Endothelial cell of umbilical vein (primary cell): Measurements from ENCODE around the gene SULT1A3. TPM values are rescaled to one million over a fixed set of nuclear protein-coding genes. Genes with fewer than 3 reads are reported as not detected.

Experiments used
- BruUV-seq: library from RNA; stranded (reverse); fragments of 400-500 nt; replicated peaks from 2 replicates; lab custom pipeline; 2021; lab: Mats Ljungman, UMichigan
- CTCF ChIA-PET: fragments of 300-600, 350-600 bp; sonication (Branson Sonifier 250); formaldehyde crosslinking; loops from one replicate; lab custom pipeline; 2021; ENCODE audit warnings: antibody characterized with exemption, inconsistent platforms; lab: Charles Lee
- POLR2A ChIA-PET: fragments of 300-600, 350-600 bp; sonication (Branson Sonifier 250); formaldehyde crosslinking; loops from one replicate; lab custom pipeline; 2021; ENCODE audit warnings: antibody characterized with exemption, inconsistent platforms; lab: Charles Lee
- DNase-seq: peaks from one replicate; pipeline ENCODE4 v3.0.0-alpha.2; 2011; ENCODE audit warnings: low read depth, low spot score
- FAIRE-seq: peaks from 2 replicates; lab custom pipeline; 2011; peaks lifted over from hg19 to GRCh38; lab: Jason Lieb, UNC
- H2AFZ ChIP-seq: 2 replicates; pipeline ENCODE4 v1.6.0; 2012; ENCODE audit warnings: low read depth, low read length, control low read depth, inconsistent platforms
- H3K27ac ChIP-seq: 2 replicates; pipeline ENCODE4 v1.5.1; 2011; ENCODE audit warnings: low read depth, mild to moderate bottlenecking, control low read depth, low read length, moderate library complexity; ENCODE audit not compliant: insufficient read depth
- H3K27me3 ChIP-seq, 2 experiments: 2 replicates each; pipeline versions ENCODE4 v1.6.0 to v1.6.1; 2011; ENCODE audit warnings: low read length in 2 of 2, mixed read lengths in 1 of 2; ENCODE audit not compliant: control insufficient read depth in 2 of 2, insufficient read depth in 2 of 2
- H3K36me3 ChIP-seq, 2 experiments: 2 replicates in 1 of 2; 3 replicates in 1 of 2; pipeline ENCODE4 v1.5.1; 2011; ENCODE audit warnings: low read length in 2 of 2, mild to moderate bottlenecking in 1 of 2, moderate library complexity in 1 of 2; ENCODE audit not compliant: control insufficient read depth in 2 of 2, insufficient read depth in 2 of 2; ENCODE audit errors: extremely low read depth in 1 of 2
- H3K4me1 ChIP-seq: 3 replicates; pipeline ENCODE4 v1.5.1; 2011; ENCODE audit warnings: mild to moderate bottlenecking, low read length; ENCODE audit not compliant: control insufficient read depth, insufficient read depth; ENCODE audit errors: extremely low read depth
- H3K4me2 ChIP-seq: 2 replicates; pipeline ENCODE4 v1.6.1; 2011; ENCODE audit warnings: low read length, control low read depth, mixed read lengths; ENCODE audit not compliant: insufficient read depth
- H3K4me3 ChIP-seq, 3 experiments: fragments of 200-600 bp in 1 of 3; sonication (generic), shearing (Covaris generic) in 1 of 3; replicated peaks in 1 of 3; 2 replicates each; pipeline ENCODE4 v1.5.1; 2011 to 2016; ENCODE audit warnings: control low read depth in 3 of 3, low read length in 3 of 3, mild to moderate bottlenecking in 2 of 3, inconsistent platforms in 1 of 3, low read depth in 1 of 3, moderate library complexity in 1 of 3; ENCODE audit not compliant: insufficient read depth in 1 of 3
- H3K79me2 ChIP-seq: 2 replicates; pipeline ENCODE4 v1.6.0; 2012; ENCODE audit warnings: low read length, inconsistent platforms; ENCODE audit not compliant: control insufficient read depth, insufficient read depth
- H3K9ac ChIP-seq: replicated peaks from 2 replicates; pipeline ENCODE3; 2011; ENCODE audit warnings: low read length, control low read depth; ENCODE audit not compliant: insufficient read depth; ENCODE audit errors: extremely low read depth
- H3K9me1 ChIP-seq: replicated peaks from 3 replicates; pipeline ENCODE4 v1.6.0; 2011; ENCODE audit warnings: mild to moderate bottlenecking, low read length; ENCODE audit not compliant: control insufficient read depth, insufficient read depth; ENCODE audit errors: extremely low read depth
- H3K9me3 ChIP-seq: replicated peaks from 2 replicates; pipeline ENCODE4 v1.5.1; 2012; ENCODE audit warnings: low read length, inconsistent platforms; ENCODE audit not compliant: control insufficient read depth, insufficient read depth
- H4K20me1 ChIP-seq: replicated peaks from 2 replicates; pipeline ENCODE3; 2011; ENCODE audit warnings: mild to moderate bottlenecking, low read length; ENCODE audit not compliant: control insufficient read depth, insufficient read depth; ENCODE audit errors: extremely low read depth
- EZH2 ChIP-seq: IDR thresholded peaks from 2 replicates; pipeline ENCODE4 v1.6.1; 2012; ENCODE audit warnings: borderline replicate concordance, low read depth, mild to moderate bottlenecking, moderate library complexity, low read length, inconsistent platforms; ENCODE audit not compliant: severe bottlenecking
- FOS ChIP-seq: IDR thresholded peaks from 2 replicates; pipeline ENCODE4 v1.6.1; 2011; ENCODE audit warnings: mild to moderate bottlenecking, low read length, moderate library complexity, borderline replicate concordance; ENCODE audit not compliant: insufficient read depth
- GATA2 ChIP-seq: IDR thresholded peaks from 2 replicates; pipeline ENCODE4 v1.7.0; 2011; ENCODE audit warnings: low read depth, mild to moderate bottlenecking, moderate library complexity, mixed read lengths, low read length; ENCODE audit not compliant: insufficient read length, insufficient read depth
- JUN ChIP-seq: IDR thresholded peaks from 2 replicates; pipeline ENCODE4 v1.6.1; 2011; ENCODE audit warnings: borderline replicate concordance, low read depth; ENCODE audit not compliant: insufficient read length, insufficient read depth
- MYC ChIP-seq: IDR thresholded peaks from one replicate; pipeline ENCODE4 v1.6.1; 2011; ENCODE audit warnings: mild to moderate bottlenecking, low read depth, low read length
- POLR2A ChIP-seq: IDR thresholded peaks from 2 replicates; pipeline ENCODE4 v1.6.1; 2012; ENCODE audit warnings: low read depth, mild to moderate bottlenecking, control low read depth, low read length
- POLR2AphosphoS5 ChIP-seq: IDR thresholded peaks from 2 replicates; pipeline ENCODE4 v1.6.1; 2012; ENCODE audit warnings: low read depth, mild to moderate bottlenecking, control low read depth, low read length, moderate library complexity; ENCODE audit not compliant: insufficient read depth
- dilution Hi-C: fragments of 300-500 bp; cut with MboI; formaldehyde crosslinking; loops from one replicate; pipeline ENCODE4 v1.15.0; 2019; ENCODE audit warnings: low sequenced_read_pairs; ENCODE audit not compliant: extremely low pct_ligation_motif_present
- intact Hi-C: fragments of 100-400 bp; cut with micrococcal nuclease; formaldehyde crosslinking; loops from one replicate; pipeline ENCODE4 v1.10.0; 2022
- polyA plus RNA-seq, 4 experiments: library from polyadenylated mRNA; depleted of rRNA in 3 of 4; stranded (reverse) in 3 of 4; unstranded in 1 of 4; fragments of >200 nt; gene quantifications; 2 replicates each; pipeline versions ENCODE4 v1.2.1 to v1.2.3, GENCODE V29; 2011 to 2012; ENCODE audit warnings: missing spikeins in 1 of 4
- total RNA-seq: library from RNA; stranded (reverse); gene quantifications from 2 replicates; pipeline ENCODE4 v1.2.3, GENCODE V29; 2021
- TF ChIP-seq, protein P1 (sequence below), 2 donors: IDR thresholded peaks; 1 replicate in 1 of 2; 2 replicates in 1 of 2; pipeline ENCODE4 v1.5.1; 2011; ENCODE audit warnings: low read length in 2 of 2, mild to moderate bottlenecking in 2 of 2, moderate library complexity in 2 of 2, control low read depth in 1 of 2, inconsistent platforms in 1 of 2, low read depth in 1 of 2; ENCODE audit not compliant: insufficient read depth in 1 of 2; ENCODE audit errors: extremely low read depth in 1 of 2
- TF ChIP-seq, protein P2 (sequence below): IDR thresholded peaks from 2 replicates; pipeline ENCODE4 v1.6.1; 2011; ENCODE audit not compliant: insufficient read depth, insufficient read length

The SULT1A3 gene
- total and polyA plus RNA-seq, 2 donors (not counting 3 experiments of a cell fraction or from before 2014, with no cell fraction given): 5.1 to 12.2 TPM

DNA sequence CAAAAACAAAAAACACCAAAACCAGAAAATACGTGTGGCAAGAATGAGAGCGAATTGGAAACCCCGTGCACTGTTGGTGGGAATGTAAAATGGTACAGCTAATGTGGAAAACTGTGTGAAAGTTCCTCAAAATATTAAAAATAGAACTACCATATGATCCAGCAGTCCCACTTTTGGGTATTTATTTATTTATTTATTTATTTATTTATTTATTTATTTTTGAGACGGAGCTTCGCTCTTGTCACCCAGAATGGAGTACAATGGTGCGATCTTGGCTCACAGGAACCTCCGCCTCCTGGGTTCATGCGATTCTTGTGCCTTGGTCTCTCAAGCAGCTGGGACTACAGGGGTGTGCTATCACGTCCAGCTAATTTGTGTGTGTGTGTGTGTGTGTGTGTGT is 46.5 kb upstream of the SULT1A3 start:
- Histone ChIP-seq H3K27me3 (no peaks in the 10 kb centered on the region), H3K27ac (no peak overlapping the region), H3K9me1 (no peaks in the 10 kb centered on the region), H4K20me1 (no peaks in the 10 kb centered on the region), H3K4me1 (no peaks in the 10 kb centered on the region), H3K36me3 (no peaks in the 10 kb centered on the region), H3K79me2 (no peaks in the 10 kb centered on the region), H3K9me3 (no peaks in the 10 kb centered on the region), H2AFZ (no peak overlapping the region), H3K4me3 (no peak overlapping the region), H3K9ac (no peak overlapping the region), H3K4me2 (no peak overlapping the region)
- dilution Hi-C loops (no loop called here), intact Hi-C loops (no loop called here)
- ChIA-PET POLR2A (no interaction called here), CTCF (interaction anchor here (0.5 kb wide), 1 partner anchor 877 kb away, joined by 3 read pairs; no protein-coding TSS in a partner anchor)
- TF ChIP-seq EZH2 (no peak), POLR2A (no peak), FOS (no peak), GATA2 (no peak), POLR2AphosphoS5 (no peak), JUN (no peak), MYC (no peak)
- TF ChIP-seq, protein P1, sequence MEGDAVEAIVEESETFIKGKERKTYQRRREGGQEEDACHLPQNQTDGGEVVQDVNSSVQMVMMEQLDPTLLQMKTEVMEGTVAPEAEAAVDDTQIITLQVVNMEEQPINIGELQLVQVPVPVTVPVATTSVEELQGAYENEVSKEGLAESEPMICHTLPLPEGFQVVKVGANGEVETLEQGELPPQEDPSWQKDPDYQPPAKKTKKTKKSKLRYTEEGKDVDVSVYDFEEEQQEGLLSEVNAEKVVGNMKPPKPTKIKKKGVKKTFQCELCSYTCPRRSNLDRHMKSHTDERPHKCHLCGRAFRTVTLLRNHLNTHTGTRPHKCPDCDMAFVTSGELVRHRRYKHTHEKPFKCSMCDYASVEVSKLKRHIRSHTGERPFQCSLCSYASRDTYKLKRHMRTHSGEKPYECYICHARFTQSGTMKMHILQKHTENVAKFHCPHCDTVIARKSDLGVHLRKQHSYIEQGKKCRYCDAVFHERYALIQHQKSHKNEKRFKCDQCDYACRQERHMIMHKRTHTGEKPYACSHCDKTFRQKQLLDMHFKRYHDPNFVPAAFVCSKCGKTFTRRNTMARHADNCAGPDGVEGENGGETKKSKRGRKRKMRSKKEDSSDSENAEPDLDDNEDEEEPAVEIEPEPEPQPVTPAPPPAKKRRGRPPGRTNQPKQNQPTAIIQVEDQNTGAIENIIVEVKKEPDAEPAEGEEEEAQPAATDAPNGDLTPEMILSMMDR (IDR thresholded peaks at IDR 0.05; ENCODE audit: extremely low read depth in 1 of 2, insufficient read depth in 1 of 2, low read depth in 1 of 2, low read length in 2 of 2): no peak
- TF ChIP-seq, protein P2, sequence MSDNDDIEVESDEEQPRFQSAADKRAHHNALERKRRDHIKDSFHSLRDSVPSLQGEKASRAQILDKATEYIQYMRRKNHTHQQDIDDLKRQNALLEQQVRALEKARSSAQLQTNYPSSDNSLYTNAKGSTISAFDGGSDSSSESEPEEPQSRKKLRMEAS: no peak
- DNase-seq (no peak), FAIRE-seq (no peak)
- no TSS peak for BruUV-seq
